Kidney (tissue), 14 donors: ENCODE data around the gene VCPKMT. TPM values are rescaled to one million over a fixed set of nuclear protein-coding genes. Genes with fewer than 3 reads are reported as not detected.

ENCODE experiments used
- DNase-seq, 5 donors: peaks; one replicate each; pipeline ENCODE4 v3.0.0-alpha.2; 2013 to 2020
- FAIRE-seq: peaks from 2 replicates; lab custom pipeline; 2012; peaks lifted over from hg19 to GRCh38; lab: Jason Lieb, UNC
- H3K27ac ChIP-seq, 2 donors: one replicate each; pipeline ENCODE4 v1.7.0; 2013; ENCODE audit warnings: low read depth in 2 of 2, low read length in 2 of 2, inconsistent platforms in 1 of 2
- H3K27me3 ChIP-seq: one replicate; pipeline ENCODE4 v1.7.1; 2013; ENCODE audit warnings: low read length, inconsistent platforms; ENCODE audit not compliant: control insufficient read depth, insufficient read depth
- H3K36me3 ChIP-seq, 3 donors: one replicate each; pipeline versions ENCODE4 v1.7.0 to v1.7.1; 2013; ENCODE audit warnings: low read length in 3 of 3, control low read depth in 1 of 3, inconsistent platforms in 1 of 3; ENCODE audit not compliant: insufficient read depth in 3 of 3, control insufficient read depth in 2 of 3
- H3K4me1 ChIP-seq, 3 donors: one replicate each; pipeline versions ENCODE4 v1.7.0 to v1.7.1; 2013; ENCODE audit warnings: low read length in 3 of 3, inconsistent platforms in 1 of 3, low read depth in 1 of 3; ENCODE audit not compliant: control insufficient read depth in 2 of 3, insufficient read depth in 2 of 3
- H3K4me3 ChIP-seq, 3 donors: one replicate each; pipeline versions ENCODE4 v1.7.0 to v1.8.1; 2013; ENCODE audit warnings: low read length in 3 of 3, control low read depth in 1 of 3, inconsistent platforms in 1 of 3
- H3K9ac ChIP-seq, 3 donors: one replicate each; pipeline versions ENCODE4 v1.7.0 to v1.7.1; 2013; ENCODE audit warnings: low read length in 3 of 3, control low read depth in 1 of 3, inconsistent platforms in 1 of 3
- H3K9me3 ChIP-seq, 3 donors: one replicate each; pipeline versions ENCODE4 v1.7.0 to v1.7.1; 2013; ENCODE audit warnings: low read length in 3 of 3, control low read depth in 1 of 3, inconsistent platforms in 1 of 3; ENCODE audit not compliant: control insufficient read depth in 2 of 3, insufficient read depth in 1 of 3
- CTCF ChIP-seq: IDR thresholded peaks from 3 replicates; pipeline ENCODE4 v1.5.1; 2012; ENCODE audit warnings: mild to moderate bottlenecking, moderate library complexity, borderline replicate concordance; ENCODE audit not compliant: insufficient read depth; ENCODE audit errors: extremely low read depth
- intact Hi-C: fragments of 100-400 bp; cut with DNase I; formaldehyde crosslinking; loops from one replicate; pipeline ENCODE4 v1.11.1; 2022
- polyA plus RNA-seq: library from polyadenylated mRNA; stranded (reverse); fragments of 350-450 nt; fragmentation: Illumina TruSeq; extraction: RNeasy Lipid Tissue Mini Kit (QIAGEN cat#74804); gene quantifications from one replicate; pipeline ENCODE4 v1.2.3, GENCODE V29; 2014; ENCODE audit warnings: low read depth, low replicate concordance; ENCODE audit not compliant: insufficient read depth
- total RNA-seq: library from RNA; stranded (reverse); fragmentation: NEBNext Ultra II Directional; extraction: Animal tissue kit (Norgen Biotek cat#: 25700); gene quantifications from one replicate; pipeline ENCODE4 v1.2.1, GENCODE V29; 2021
- donor health status: control.
- donor health status: control.
- donor health status: control.
- donor health status: control.
- donor health status: control.
- donor health status: DM: yes; HTN: yes; CAD: no.
- donor health status: Normal renal cell carcinoma (clear cell type).

VCPKMT gene
- total and polyA plus RNA-seq, 2 donors from 2014 or later = 8.0 to 8.3 TPM

- DNase-seq (no peak), FAIRE-seq (no peak)
- no peaks in the 10 kb centered on the region for H3K36me3 ChIP-seq
- intact Hi-C loops = no loop called here
- H3K9me3 ChIP-seq = no peaks in the 10 kb centered on the region
- no peak overlapping the region for H3K27ac ChIP-seq
- H3K4me1 ChIP-seq = peaks cover 0 to 13% (median 3%) of the 10 kb centered on the region in 3 donors
- TF ChIP-seq CTCF = no peak
- H3K9ac ChIP-seq = peak overlapping the region in 1 of 3 donors; percentile 9
- no peak overlapping the region for H3K4me3 ChIP-seq
- H3K27me3 ChIP-seq = no peaks in the 10 kb centered on the region
These were observed 15.6 kb downstream of the VCPKMT start for GRCh38 chr14:50100805-50101204.

- no peak for TF ChIP-seq CTCF
- no peaks in the 10 kb centered on the region for H3K36me3 ChIP-seq
- H3K4me1 ChIP-seq = peaks cover 0 to 10% (median 3%) of the 10 kb centered on the region in 3 donors
- H3K4me3 ChIP-seq = no peak overlapping the region
- FAIRE-seq = no peak
- intact Hi-C loops = no loop called here
- no peaks in the 10 kb centered on the region for H3K9me3 ChIP-seq
- no peaks in the 10 kb centered on the region for H3K27me3 ChIP-seq
- H3K27ac ChIP-seq = no peak overlapping the region
- H3K9ac ChIP-seq = no peak overlapping the region
- no peak for DNase-seq
These were observed 17.0 kb downstream of the VCPKMT start for GRCh38 chr14:50099335-50099734.

GRCh38 chr14:50095895-50096294 lies 20.5 kb downstream of the VCPKMT start:
- H3K36me3 ChIP-seq = no peaks in the 10 kb centered on the region
- no peak for TF ChIP-seq CTCF
- H3K27ac ChIP-seq = no peak overlapping the region
- H3K9ac ChIP-seq = no peak overlapping the region
- no peaks in the 10 kb centered on the region for H3K27me3 ChIP-seq
- FAIRE-seq = no peak
- H3K4me1 ChIP-seq = peaks cover 0 to 3% (median under 1%) of the 10 kb centered on the region in 3 donors
- DNase-seq = no peak
- H3K9me3 ChIP-seq = no peaks in the 10 kb centered on the region
- no peak overlapping the region for H3K4me3 ChIP-seq
- intact Hi-C loops = no loop called here
